Measurements from ENCODE around the gene LEO1. TPM values are rescaled to one million over a fixed set of nuclear protein-coding genes. Genes with fewer than 3 reads are reported as not detected.
A peak's percentile ranks its signal among the peaks of the same experiment; 100 is the strongest.

Gene LEO1
- total and polyA plus RNA-seq, 2 of the 13 experiments (the other 11 are each of a cell fraction or from before 2014, with no cell fraction given), result 17.0 to 60.3 TPM

GRCh38 chr15:52019394-52020220 lies 48.0 kb upstream of the LEO1 start (continued):
- TF ChIP-seq KLF16 (CRISPR knock-in tag; IDR thresholded peaks at IDR 0.05) (peak in 1 of 2 experiments; percentile 59; a peak in 1 of 4 replicates), ARID4A (CRISPR knock-in tag; IDR thresholded peaks at IDR 0.05; ENCODE audit: borderline replicate concordance) (peak; percentile 66; the same call in 1 of the 2 replicates), ZGPAT (CRISPR knock-in tag; IDR thresholded peaks at IDR 0.05) (no peak), REL (CRISPR knock-in tag; conservative IDR thresholded peaks at IDR 0.05) (no peak), ZSCAN21 (CRISPR knock-in tag; IDR thresholded peaks at IDR 0.05; ENCODE audit: borderline replicate concordance) (peak; percentile 59; the same call in 1 of the 2 replicates), ZNF446 (CRISPR knock-in tag; IDR thresholded peaks at IDR 0.05) (peak; percentile 66; the same call in 1 of the 2 replicates), MYNN (CRISPR knock-in tag; IDR thresholded peaks at IDR 0.05; ENCODE audit: low read depth) (no peak), TEAD3 (CRISPR knock-in tag; optimal IDR thresholded peaks at IDR 0.05; ENCODE audit: borderline replicate concordance) (peak; percentile 52), POLR2G (IDR thresholded peaks at IDR 0.05; ENCODE audit: low read depth, low read length) (peak; percentile 75), NKX3-1 (CRISPR knock-in tag; IDR thresholded peaks at IDR 0.05) (0 out of 2 replicates have a peak, but pooled peaks have one; percentile 37), KDM1A (CRISPR knock-in tag; IDR thresholded peaks at IDR 0.05) (peak; percentile 56; the same call in 1 of the 2 replicates), ZSCAN9 (CRISPR knock-in tag; IDR thresholded peaks at IDR 0.05; ENCODE audit: borderline replicate concordance) (no peak), PPARG (CRISPR knock-in tag; conservative IDR thresholded peaks at IDR 0.05) (0 out of 2 replicates have a peak, but pooled peaks have one; percentile 8), HOXD1 (CRISPR knock-in tag; IDR thresholded peaks at IDR 0.05) (peak; percentile 53; the same call in 1 of the 2 replicates), ZZZ3 (CRISPR knock-in tag; IDR thresholded peaks at IDR 0.05; ENCODE audit: borderline replicate concordance) (no peak), IKZF5 (CRISPR knock-in tag; IDR thresholded peaks at IDR 0.05) (peak; percentile 53; the same call in 1 of the 2 replicates), MYC (CRISPR knock-in tag; IDR thresholded peaks at IDR 0.05; ENCODE audit: borderline replicate concordance) (peak; percentile 90), ZSCAN20 (CRISPR knock-in tag; IDR thresholded peaks at IDR 0.05; ENCODE audit: borderline replicate concordance) (no peak), ZNF512 (CRISPR knock-in tag; IDR thresholded peaks at IDR 0.05) (no peak), CBX5 (CRISPR knock-in tag; IDR thresholded peaks at IDR 0.05; ENCODE audit: borderline replicate concordance) (peak; percentile 72; the same call in 1 of the 2 replicates)

Measured in HepG2 (cell line).